Pancreas (tissue), 10 donors: Measurements from ENCODE around the gene BBX. TPM values are rescaled to one million over a fixed set of nuclear protein-coding genes. Genes with fewer than 3 reads are reported as not detected.

Experiments
- ATAC-seq, 4 donors: fragments of 200-7000 bp; cut with Tn5 transposase; one replicate each; pipeline versions ENCODE4 v1.8.0 to v1.9.1; 2020; ENCODE audit warnings: mild to moderate bottlenecking in 4 of 4, moderate library complexity in 4 of 4
- DNase-seq, 6 donors: peaks; one replicate each; pipeline ENCODE4 v3.0.0-alpha.2; 2020
- FAIRE-seq: peaks from 2 replicates; lab custom pipeline; 2012; peaks lifted over from hg19 to GRCh38; lab: Jason Lieb, UNC
- H3K27ac ChIP-seq, 4 donors: fragments of 200-600 bp; sonication (generic); 1 replicate in 3 of 4; 2 replicates in 1 of 4; pipeline versions ENCODE4 v1.5.0 to v1.8.0; 2020
- H3K27me3 ChIP-seq, 4 donors: fragments of 200-600 bp; one replicate each; pipeline ENCODE4 v1.8.0; 2021
- H3K36me3 ChIP-seq, 3 donors: fragments of 200-600 bp; sonication (generic) in 1 of 3; one replicate each; pipeline versions ENCODE4 v1.5.0 to v1.8.0; 2020 to 2021
- H3K4me1 ChIP-seq, 3 donors: fragments of 200-600 bp; one replicate each; pipeline ENCODE4 v1.8.0; 2021
- H3K4me3 ChIP-seq, 4 donors: fragments of 200-600 bp; sonication (generic) in 2 of 4; one replicate each; pipeline versions ENCODE4 v1.5.0 to v1.8.0; 2020 to 2021
- H3K9me3 ChIP-seq, 4 donors: fragments of 200-600 bp; one replicate each; pipeline ENCODE4 v1.8.0; 2021
- CTCF ChIP-seq, 4 donors: fragments of 200-600 bp; sonication (generic) in 3 of 4; IDR thresholded peaks; one replicate each; pipeline versions ENCODE4 v1.5.0 to v1.8.0; 2021; ENCODE audit warnings: antibody characterized with exemption in 4 of 4
- WGBS, 2 donors: extraction: QIAGEN DNeasy Blood & Tissue Kit; methylation state at CpG; one replicate each; pipeline ENCODE4 v1.1.7; 2013; 5-methylcytosine and 5-hydroxymethylcytosine counted together
- intact Hi-C, 3 donors: fragments of 100-400 bp; cut with DNase I; formaldehyde crosslinking; loops; one replicate each; pipeline versions ENCODE4 v1.11.1 to v1.14.2; 2022
- polyA plus RNA-seq, 2 donors: library from polyadenylated mRNA; stranded (reverse); fragments of 200-250 nt; gene quantifications; one replicate each; pipeline ENCODE4 v1.2.3, GENCODE V29; 2013
- total RNA-seq, 6 donors: library from RNA; stranded (reverse); fragmentation: NEBNext Ultra II Directional in 4 of 6; extraction: Animal tissue kit (Norgen Biotek cat#: 25700) in 4 of 6; gene quantifications; one replicate each; pipeline versions ENCODE4 v1.2.1 to v1.2.4, GENCODE V29; 2021 to 2023
- donor health status: healthy with polysubstance abuse.
- donor health status: DM: no; HTN: no; CAD: no; lungs with moderate emphysema.
- donor health status: DM: no; HTN: no; CAD: no.
- donor health status: control.
- donor health status: control.
- donor health status: Bipolar disorder and iron deficiency.
- donor health status: DM: yes; HTN: yes; CAD: no.
- donor health status: DM: no; HTN: no; CAD: no.
- donor health status: DM: no; HTN: no; CAD: no.
- donor health status: DM: yes; HTN: yes; CAD: no.

Gene BBX
- total and polyA plus RNA-seq, 8 donors = 3.9 to 43.8 (median 19.8) TPM

- Histone ChIP-seq H3K36me3 (no peaks in the 10 kb centered on the region), H3K27ac (no peak overlapping the region), H3K4me1 (peaks cover 0 to 9% (median 0%) of the 10 kb centered on the region in 3 donors), H3K9me3 (no peaks in the 10 kb centered on the region), H3K27me3 (no peaks in the 10 kb centered on the region), H3K4me3 (no peak overlapping the region)
- no peak for FAIRE-seq
- 91% methylated on average over 7 of the region's 7 CpGs for WGBS, 2 donors
- ATAC-seq = peak in 3 of 4 donors; percentile 61 to 71 (median 70)
- TF ChIP-seq CTCF (IDR thresholded peaks at IDR 0.05) = no peak
- no peak for DNase-seq
- intact Hi-C loops = no loop called here
Measured at GRCh38 chr3:107604057-107604822, 81.5 kb downstream of the BBX start.

- Histone ChIP-seq H3K4me3 (no peak overlapping the region), H3K27ac (no peak overlapping the region), H3K4me1 (no peaks in the 10 kb centered on the region), H3K9me3 (no peaks in the 10 kb centered on the region), H3K36me3 (no peaks in the 10 kb centered on the region), H3K27me3 (no peaks in the 10 kb centered on the region)
- 83 to 87% methylated on average over 1 of the region's 1 CpG for WGBS, 2 donors
- no peak for TF ChIP-seq CTCF (IDR thresholded peaks at IDR 0.05)
- FAIRE-seq (no peak), ATAC-seq (no peak), DNase-seq (no peak)
- intact Hi-C loops = no loop called here
Measured at GRCh38 chr3:107611775-107612469, 89.2 kb downstream of the BBX start.

GRCh38 chr3:107612664-107613084, 89.9 kb downstream of the BBX start:
- H3K27ac ChIP-seq = no peak overlapping the region
- H3K36me3 ChIP-seq = no peaks in the 10 kb centered on the region
- H3K27me3 ChIP-seq = no peaks in the 10 kb centered on the region
- no peak for FAIRE-seq
- DNase-seq = no peak
- no peaks in the 10 kb centered on the region for H3K9me3 ChIP-seq
- no peaks in the 10 kb centered on the region for H3K4me1 ChIP-seq
- WGBS, 2 donors = 96 to 97% methylated on average over 2 of the region's 2 CpGs
- no peak for ATAC-seq
- intact Hi-C loops = no loop called here
- no peak for TF ChIP-seq CTCF (IDR thresholded peaks at IDR 0.05)
- no peak overlapping the region for H3K4me3 ChIP-seq

GRCh38 chr3:107619549-107619948, 96.8 kb downstream of the BBX start:
- WGBS, 2 donors = 91 to 92% methylated on average over 2 of the region's 2 CpGs
- Histone ChIP-seq H3K4me1 (no peaks in the 10 kb centered on the region), H3K27ac (no peak overlapping the region), H3K9me3 (no peaks in the 10 kb centered on the region), H3K36me3 (no peaks in the 10 kb centered on the region), H3K4me3 (no peak overlapping the region), H3K27me3 (no peaks in the 10 kb centered on the region)
- TF ChIP-seq CTCF (IDR thresholded peaks at IDR 0.05) = no peak
- DNase-seq (no peak), FAIRE-seq (no peak), ATAC-seq (no peak)
- intact Hi-C loops = no loop called here

- WGBS, 2 donors = 85 to 98% methylated on average over 3 of the region's 3 CpGs
- Histone ChIP-seq H3K4me3 (no peak overlapping the region), H3K27ac (no peak overlapping the region), H3K36me3 (no peaks in the 10 kb centered on the region), H3K9me3 (no peaks in the 10 kb centered on the region), H3K4me1 (no peaks in the 10 kb centered on the region), H3K27me3 (no peaks in the 10 kb centered on the region)
- no peak for TF ChIP-seq CTCF (IDR thresholded peaks at IDR 0.05)
- FAIRE-seq = no peak
- intact Hi-C loops = no loop called here
- no peak for ATAC-seq
- no peak for DNase-seq
Measured at GRCh38 chr3:107620534-107620933, 97.8 kb downstream of the BBX start.
